CD4-positive, alpha-beta T cell (primary cell): ENCODE results near the gene THTPA. TPM values are rescaled to one million over a fixed set of nuclear protein-coding genes. Genes with fewer than 3 reads are reported as not detected.

Experiments
- ATAC-seq: fragments of 200-7000 bp; cut with Tn5 transposase; one replicate; pipeline ENCODE4 v1.10.0; 2022; ENCODE audit warnings: mild to moderate bottlenecking; ENCODE audit not compliant: poor library complexity
- CTCF ChIA-PET: fragments of 350-600 bp; sonication (Branson Sonifier 250); formaldehyde crosslinking; loops from one replicate; lab custom pipeline; 2021; ENCODE audit warnings: antibody characterized with exemption, inconsistent platforms; lab: Charles Lee
- POLR2A ChIA-PET: fragments of 350-600 bp; sonication (Branson Sonifier 250); formaldehyde crosslinking; loops from one replicate; lab custom pipeline; 2021; ENCODE audit warnings: antibody characterized with exemption, inconsistent platforms; lab: Charles Lee
- DNase-seq, 14 experiments: peaks; one replicate each; pipeline ENCODE4 v3.0.0-alpha.2; 2013 to 2020; ENCODE audit warnings: mixed read lengths in 2 of 14
- H3K27ac ChIP-seq, 2 donors: one replicate each; pipeline versions ENCODE4 v1.5.1 to v1.7.0; 2013; ENCODE audit warnings: low read length in 2 of 2, low read depth in 1 of 2, mild to moderate bottlenecking in 1 of 2
- H3K27me3 ChIP-seq, 2 experiments: 1 replicate in 1 of 2; 2 replicates in 1 of 2; pipeline versions ENCODE4 v1.6.1 to v1.7.0; 2013; ENCODE audit warnings: low read length in 2 of 2, control low read depth in 1 of 2, mild to moderate bottlenecking in 1 of 2, moderate library complexity in 1 of 2; ENCODE audit not compliant: insufficient read depth in 2 of 2, control insufficient read depth in 1 of 2
- H3K36me3 ChIP-seq: one replicate; pipeline ENCODE4 v1.6.1; 2013; ENCODE audit warnings: low read length, control low read depth; ENCODE audit not compliant: insufficient read depth
- H3K4me1 ChIP-seq: one replicate; pipeline ENCODE4 v1.6.1; 2013; ENCODE audit warnings: low read length, control low read depth; ENCODE audit not compliant: insufficient read depth
- H3K4me3 ChIP-seq: one replicate; pipeline ENCODE4 v1.5.1; 2013; ENCODE audit warnings: mild to moderate bottlenecking, low read length, moderate library complexity
- H3K9me3 ChIP-seq, 2 experiments: 1 replicate in 1 of 2; 2 replicates in 1 of 2; pipeline versions ENCODE4 v1.6.1 to v1.7.0; 2013; ENCODE audit warnings: low read length in 2 of 2, mild to moderate bottlenecking in 2 of 2, control low read depth in 1 of 2, moderate library complexity in 1 of 2; ENCODE audit not compliant: control insufficient read depth in 1 of 2, insufficient read depth in 1 of 2
- H3K27ac Mint-ChIP-seq: one replicate; pipeline ENCODE4 v1.8.0; 2020; ENCODE audit warnings: mixed read lengths
- H3K27me3 Mint-ChIP-seq: one replicate; pipeline ENCODE4 v1.8.0; 2021; ENCODE audit warnings: mixed read lengths
- H3K36me3 Mint-ChIP-seq: one replicate; pipeline ENCODE4 v1.8.0; 2021; ENCODE audit warnings: low read depth, mixed read lengths
- H3K4me1 Mint-ChIP-seq: one replicate; pipeline ENCODE4 v1.8.0; 2021; ENCODE audit warnings: low read depth, mixed read lengths
- H3K4me3 Mint-ChIP-seq: one replicate; pipeline ENCODE4 v1.8.0; 2020; ENCODE audit warnings: mild to moderate bottlenecking, mixed read lengths
- H3K9me3 Mint-ChIP-seq: one replicate; pipeline ENCODE4 v1.8.0; 2020; ENCODE audit warnings: mixed read lengths
- intact Hi-C, 2 experiments: fragments of 100-400 bp; cut with DNase I in 1 of 2; cut with micrococcal nuclease in 1 of 2; formaldehyde crosslinking; loops; one replicate each; pipeline versions ENCODE4 v1.15.1 to v1.9.0; 2023 to 2025; cut with DNase I, micrococcal nuclease
- polyA plus RNA-seq, 2 donors: library from polyadenylated mRNA; unstranded; fragments of 120-200 nt; gene quantifications; one replicate each; pipeline ENCODE4 v1.2.1, GENCODE V29; 2013
- total RNA-seq, 174 experiments: library from RNA in 2 of 174; stranded (reverse) in 2 of 174; gene quantifications; one replicate each; pipeline ENCODE4 v1.2.3 and lab custom pipeline; 2021 to 2026
- TF ChIP-seq, protein P1 (sequence below): fragments of 200-600 bp; IDR thresholded peaks from one replicate; pipeline ENCODE4 v1.8.0; 2022; ENCODE audit warnings: antibody characterized with exemption, mild to moderate bottlenecking

Gene THTPA, protein sequence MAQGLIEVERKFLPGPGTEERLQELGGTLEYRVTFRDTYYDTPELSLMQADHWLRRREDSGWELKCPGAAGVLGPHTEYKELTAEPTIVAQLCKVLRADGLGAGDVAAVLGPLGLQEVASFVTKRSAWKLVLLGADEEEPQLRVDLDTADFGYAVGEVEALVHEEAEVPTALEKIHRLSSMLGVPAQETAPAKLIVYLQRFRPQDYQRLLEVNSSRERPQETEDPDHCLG
- total RNA-seq (10 to 100 TPM; 13.0 to 13.4 TPM), total RNA-seq (lab: John Stamatoyannopoulos, UW) (3.2 to 13.6 (median 7.7) reads per million in 172 experiments)
- 9.0 TPM for polyA plus RNA-seq (2013, experiment 1 of 2)
- polyA plus RNA-seq (2013, experiment 2 of 2), result 13.1 TPM

DNA sequence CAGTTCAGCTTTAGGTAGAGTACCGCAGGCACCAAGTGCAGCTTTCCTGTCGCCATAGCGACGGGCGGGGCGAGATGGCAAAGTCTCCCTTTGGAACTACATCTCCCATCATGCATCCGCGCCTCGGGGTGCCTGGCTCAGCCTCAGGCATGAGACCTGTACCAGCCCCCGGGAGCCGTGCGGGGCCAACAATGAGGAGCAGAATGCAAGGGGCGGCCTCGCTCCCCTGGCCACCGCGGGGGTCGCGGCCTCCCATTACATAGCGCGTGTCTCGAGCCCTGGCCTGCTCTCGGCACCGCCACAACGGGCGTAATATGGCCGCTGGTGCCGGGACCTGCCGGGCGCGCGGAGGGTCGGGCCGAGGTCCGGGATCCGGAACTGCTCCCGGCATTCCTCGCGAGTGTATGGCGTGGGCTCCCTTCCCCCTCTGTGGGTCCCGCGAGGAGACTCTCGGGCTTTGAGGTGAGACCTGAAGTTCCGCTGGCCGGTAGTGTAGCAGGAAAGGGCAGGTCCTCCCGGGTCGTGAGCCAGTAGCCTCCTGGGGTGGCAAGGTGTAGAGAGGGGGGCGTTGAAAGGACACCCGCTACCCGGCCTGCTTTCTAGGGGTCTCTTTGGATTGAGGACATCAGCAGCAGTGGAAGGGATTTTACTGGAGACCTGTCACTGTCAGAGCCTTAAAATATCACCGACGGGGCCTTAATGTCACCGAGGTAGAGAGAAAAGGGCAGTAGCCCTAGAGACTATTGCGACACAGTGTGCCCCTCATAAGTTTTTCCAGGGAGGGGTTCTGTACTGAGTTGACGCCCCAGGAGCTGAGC lies at the start of gene THTPA:
Gene THTPA, plus strand, starts transcription at position 390 of the 818 bp plus-strand sequence. CDS start 487 bp downstream, outside the sequence.
- H3K36me3 Mint-ChIP-seq, result peaks cover 26% of the 10 kb centered on the region
- POLR2A ChIA-PET, result interaction anchor here (0.6 to 1.5 kb wide), 9 partner anchors 11 to 887 kb away, joined by 3 to 4 read pairs (median 3); partner anchors contain the start of genes C14orf119, NGDN, PABPN1 and SDR39U1
- peaks cover 9% of the 10 kb centered on the region for H3K27me3 Mint-ChIP-seq
- Histone ChIP-seq H3K27me3 (peaks cover 0 to 1% of the 10 kb centered on the region in 2 experiments), H3K36me3 (peaks cover 29% of the 10 kb centered on the region), H3K4me3 (peak within 1 kb of the TSS; percentile 94), H3K27ac (peak within 1 kb of the TSS; percentile 87 to 89), H3K9me3 (no peaks in the 10 kb centered on the region), H3K4me1 (peaks cover 40% of the 10 kb centered on the region)
- intact Hi-C loops, result loop anchor here (1.0 to 5.0 kb wide), 4 partner anchors 11 to 289 kb away; partner anchors contain the start of genes AP1G2 (in 1 of the 2) and PABPN1 (in 1 of the 2)
- TF ChIP-seq, protein P1, sequence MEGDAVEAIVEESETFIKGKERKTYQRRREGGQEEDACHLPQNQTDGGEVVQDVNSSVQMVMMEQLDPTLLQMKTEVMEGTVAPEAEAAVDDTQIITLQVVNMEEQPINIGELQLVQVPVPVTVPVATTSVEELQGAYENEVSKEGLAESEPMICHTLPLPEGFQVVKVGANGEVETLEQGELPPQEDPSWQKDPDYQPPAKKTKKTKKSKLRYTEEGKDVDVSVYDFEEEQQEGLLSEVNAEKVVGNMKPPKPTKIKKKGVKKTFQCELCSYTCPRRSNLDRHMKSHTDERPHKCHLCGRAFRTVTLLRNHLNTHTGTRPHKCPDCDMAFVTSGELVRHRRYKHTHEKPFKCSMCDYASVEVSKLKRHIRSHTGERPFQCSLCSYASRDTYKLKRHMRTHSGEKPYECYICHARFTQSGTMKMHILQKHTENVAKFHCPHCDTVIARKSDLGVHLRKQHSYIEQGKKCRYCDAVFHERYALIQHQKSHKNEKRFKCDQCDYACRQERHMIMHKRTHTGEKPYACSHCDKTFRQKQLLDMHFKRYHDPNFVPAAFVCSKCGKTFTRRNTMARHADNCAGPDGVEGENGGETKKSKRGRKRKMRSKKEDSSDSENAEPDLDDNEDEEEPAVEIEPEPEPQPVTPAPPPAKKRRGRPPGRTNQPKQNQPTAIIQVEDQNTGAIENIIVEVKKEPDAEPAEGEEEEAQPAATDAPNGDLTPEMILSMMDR, result no peak
- H3K4me1 Mint-ChIP-seq, result peaks cover 42% of the 10 kb centered on the region
- DNase-seq (peak; percentile 86 to 96 (median 91)), ATAC-seq (peak; percentile 91)
- H3K27ac Mint-ChIP-seq, result peak within 1 kb of the TSS; percentile 79
- no peaks in the 10 kb centered on the region for H3K9me3 Mint-ChIP-seq
- peak within 1 kb of the TSS; percentile 99 for H3K4me3 Mint-ChIP-seq
- CTCF ChIA-PET, result interaction anchor here (0.6 to 2.0 kb wide), 2 partner anchors 14 to 78 kb away, joined by 3 to 8 read pairs; no protein-coding TSS in a partner anchor

DNA sequence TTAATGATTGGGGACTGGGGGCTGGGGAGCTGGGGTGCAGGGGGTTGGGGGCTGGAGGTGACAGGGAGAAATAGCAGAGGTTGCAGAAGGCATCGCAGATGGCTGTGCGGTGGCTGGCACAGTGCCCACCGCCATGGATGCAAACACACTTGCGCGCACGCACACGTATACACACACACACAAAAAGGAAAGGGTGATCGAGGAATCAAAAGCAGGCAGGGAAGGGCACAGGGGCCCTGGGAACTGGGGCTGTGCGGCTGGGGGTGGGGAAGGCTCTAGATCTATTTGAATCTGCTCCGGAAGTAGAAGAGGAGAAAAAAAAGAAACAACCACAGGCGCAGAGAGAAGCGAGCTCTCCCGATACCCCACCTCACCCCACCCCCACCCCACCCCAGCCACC lies 43.9 kb upstream of the THTPA start:
- no peaks in the 10 kb centered on the region for H3K9me3 ChIP-seq
- TF ChIP-seq, protein P1, result no peak
- CTCF ChIA-PET, result no interaction called here
- intact Hi-C loops, result no loop called here
- no peaks in the 10 kb centered on the region for H3K27me3 Mint-ChIP-seq
- peaks cover 21% of the 10 kb centered on the region for H3K4me1 Mint-ChIP-seq
- no peaks in the 10 kb centered on the region for H3K9me3 Mint-ChIP-seq
- no peaks in the 10 kb centered on the region for H3K27me3 ChIP-seq
- no peaks in the 10 kb centered on the region for H3K36me3 Mint-ChIP-seq
- POLR2A ChIA-PET, result no interaction called here
- DNase-seq (peak in 6 of 14 experiments; percentile 4 to 47 (median 25)), ATAC-seq (peak; percentile 76)
- no peak overlapping the region for H3K27ac ChIP-seq
- no peaks in the 10 kb centered on the region for H3K36me3 ChIP-seq
- peak overlapping the region; percentile 61 for H3K27ac Mint-ChIP-seq
- peaks cover 9% of the 10 kb centered on the region for H3K4me1 ChIP-seq
- H3K4me3 ChIP-seq, result peak overlapping the region; percentile 39
- peak overlapping the region; percentile 74 for H3K4me3 Mint-ChIP-seq

DNA sequence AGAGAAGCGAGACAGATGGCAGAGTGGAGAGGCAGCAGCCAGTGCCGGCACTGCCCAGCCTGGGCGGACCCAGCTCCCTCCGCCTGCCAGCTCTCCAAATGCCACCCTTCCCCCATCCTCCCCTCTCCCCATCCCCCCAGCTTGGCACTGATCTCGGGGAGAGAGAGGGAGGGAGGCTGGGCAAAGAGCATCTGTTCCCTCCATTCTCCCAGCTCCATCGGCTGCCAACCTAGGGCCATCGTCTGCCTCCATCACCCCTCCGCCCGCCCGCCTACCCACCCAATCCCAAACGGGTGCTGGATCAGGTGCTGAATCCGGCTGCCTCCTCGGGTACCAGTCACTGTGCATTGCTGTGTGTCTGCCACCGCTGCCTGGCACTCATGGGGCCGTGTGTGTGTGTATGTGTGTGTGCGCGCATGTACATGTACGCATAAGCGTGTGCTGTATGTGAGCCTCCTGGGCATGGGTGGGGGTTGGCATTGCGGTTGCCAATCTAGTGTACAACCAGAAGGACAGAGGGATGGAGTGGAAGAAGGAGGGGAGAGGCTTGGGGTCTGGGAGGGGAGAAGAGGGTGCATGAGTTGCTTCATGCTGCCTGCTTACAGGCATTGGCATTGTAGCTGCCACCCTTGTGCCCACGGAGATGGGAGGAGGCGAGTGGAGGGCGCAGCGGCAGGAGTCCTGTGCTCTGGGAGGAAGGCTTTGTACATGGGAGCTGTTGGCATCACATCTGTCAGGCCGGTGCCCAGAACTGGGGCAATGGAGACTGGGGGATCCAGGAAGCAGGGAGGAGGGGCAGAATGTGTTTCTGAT lies 42.9 kb upstream of the THTPA start:
- POLR2A ChIA-PET, result no interaction called here
- DNase-seq (no peak), ATAC-seq (no peak)
- CTCF ChIA-PET, result no interaction called here
- TF ChIP-seq, protein P1, result no peak
- Histone ChIP-seq H3K27ac (no peak overlapping the region), H3K4me3 (no peak overlapping the region), H3K4me1 (peaks cover 9% of the 10 kb centered on the region), H3K9me3 (no peaks in the 10 kb centered on the region), H3K36me3 (no peaks in the 10 kb centered on the region), H3K27me3 (no peaks in the 10 kb centered on the region)
- H3K4me3 Mint-ChIP-seq, result no peak overlapping the region
- no peaks in the 10 kb centered on the region for H3K9me3 Mint-ChIP-seq
- H3K27ac Mint-ChIP-seq, result no peak overlapping the region
- peaks cover 21% of the 10 kb centered on the region for H3K4me1 Mint-ChIP-seq
- intact Hi-C loops, result no loop called here
- no peaks in the 10 kb centered on the region for H3K27me3 Mint-ChIP-seq
- no peaks in the 10 kb centered on the region for H3K36me3 Mint-ChIP-seq
